ENCODE measurements around the gene CREB3L2.

The CREB3L2 gene

DNA sequence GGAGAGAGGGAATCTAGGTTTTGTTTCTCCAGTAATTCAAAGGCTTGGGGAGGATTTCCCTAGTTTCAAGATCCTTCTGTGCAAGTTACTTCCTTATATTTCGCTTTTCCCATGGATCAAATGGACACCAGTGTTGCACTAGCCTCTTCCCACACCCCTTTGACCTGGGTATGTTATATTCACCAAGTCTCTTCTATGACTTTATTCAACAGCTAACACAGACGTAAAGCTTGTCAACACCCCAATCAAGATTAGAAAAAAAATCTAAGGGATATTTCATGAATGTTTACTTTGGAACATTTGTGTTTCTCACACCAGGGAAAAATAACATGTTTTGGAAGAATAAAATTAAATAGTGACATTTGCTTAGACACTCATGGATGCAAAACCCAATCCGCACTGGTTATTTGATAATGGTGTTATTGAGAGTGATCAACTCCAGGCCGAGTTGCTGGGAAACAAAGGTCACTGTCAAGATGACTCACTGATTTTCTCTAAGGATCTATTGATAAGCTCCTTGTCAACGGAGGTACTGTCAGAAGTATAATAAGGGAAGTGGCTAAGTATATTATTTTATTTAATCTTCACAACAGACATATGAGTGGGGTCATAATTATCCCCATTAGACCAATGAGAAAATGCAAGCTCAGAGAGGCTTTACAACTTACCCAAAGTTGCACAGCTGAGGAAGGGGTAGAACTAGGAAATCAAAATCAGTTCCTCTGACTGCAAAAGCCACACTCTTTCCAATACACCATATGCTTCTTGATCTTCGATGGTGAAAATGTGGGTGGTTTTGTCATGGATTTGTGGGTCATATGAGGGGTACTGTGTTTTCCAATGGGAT is 52.2 kb downstream of the CREB3L2 start:
- no peak for DNase-seq (ENCODE audit: extremely low spot score)
- POLR2A ChIA-PET = no interaction called here
- CTCF ChIA-PET = interaction anchor here (1.0 to 7.3 kb wide), 9 partner anchors 9 to 56 kb away, joined by 3 to 53 read pairs (median 4); no protein-coding TSS in a partner anchor
- TF ChIP-seq, protein P1, sequence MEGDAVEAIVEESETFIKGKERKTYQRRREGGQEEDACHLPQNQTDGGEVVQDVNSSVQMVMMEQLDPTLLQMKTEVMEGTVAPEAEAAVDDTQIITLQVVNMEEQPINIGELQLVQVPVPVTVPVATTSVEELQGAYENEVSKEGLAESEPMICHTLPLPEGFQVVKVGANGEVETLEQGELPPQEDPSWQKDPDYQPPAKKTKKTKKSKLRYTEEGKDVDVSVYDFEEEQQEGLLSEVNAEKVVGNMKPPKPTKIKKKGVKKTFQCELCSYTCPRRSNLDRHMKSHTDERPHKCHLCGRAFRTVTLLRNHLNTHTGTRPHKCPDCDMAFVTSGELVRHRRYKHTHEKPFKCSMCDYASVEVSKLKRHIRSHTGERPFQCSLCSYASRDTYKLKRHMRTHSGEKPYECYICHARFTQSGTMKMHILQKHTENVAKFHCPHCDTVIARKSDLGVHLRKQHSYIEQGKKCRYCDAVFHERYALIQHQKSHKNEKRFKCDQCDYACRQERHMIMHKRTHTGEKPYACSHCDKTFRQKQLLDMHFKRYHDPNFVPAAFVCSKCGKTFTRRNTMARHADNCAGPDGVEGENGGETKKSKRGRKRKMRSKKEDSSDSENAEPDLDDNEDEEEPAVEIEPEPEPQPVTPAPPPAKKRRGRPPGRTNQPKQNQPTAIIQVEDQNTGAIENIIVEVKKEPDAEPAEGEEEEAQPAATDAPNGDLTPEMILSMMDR (IDR thresholded peaks at IDR 0.05; ENCODE audit: control extremely low read depth, extremely low read depth, low read depth, missing control alignments) = no peak

- POLR2A ChIA-PET = no interaction called here
- CTCF ChIA-PET = interaction anchor here (1.1 to 2.1 kb wide), 4 partner anchors 28 to 49 kb away, joined by 3 to 8 read pairs (median 4); no protein-coding TSS in a partner anchor
- TF ChIP-seq, protein P1 (IDR thresholded peaks at IDR 0.05; ENCODE audit: control extremely low read depth, extremely low read depth, low read depth, missing control alignments) = no peak
- DNase-seq (ENCODE audit: extremely low spot score) = no peak
These were observed 53.0 kb downstream of the CREB3L2 start for GRCh38 chr7:137948845-137949330.

- DNase-seq (ENCODE audit: extremely low spot score) = no peak
- ChIA-PET CTCF (interaction anchor here (0.9 to 1.1 kb wide), 2 partner anchors 36 to 48 kb away, joined by 3 to 4 read pairs; no protein-coding TSS in a partner anchor), POLR2A (no interaction called here)
- TF ChIP-seq, protein P1 (IDR thresholded peaks at IDR 0.05; ENCODE audit: control extremely low read depth, extremely low read depth, low read depth, missing control alignments) = no peak
These were observed 53.6 kb downstream of the CREB3L2 start for GRCh38 chr7:137948083-137948844.

DNA sequence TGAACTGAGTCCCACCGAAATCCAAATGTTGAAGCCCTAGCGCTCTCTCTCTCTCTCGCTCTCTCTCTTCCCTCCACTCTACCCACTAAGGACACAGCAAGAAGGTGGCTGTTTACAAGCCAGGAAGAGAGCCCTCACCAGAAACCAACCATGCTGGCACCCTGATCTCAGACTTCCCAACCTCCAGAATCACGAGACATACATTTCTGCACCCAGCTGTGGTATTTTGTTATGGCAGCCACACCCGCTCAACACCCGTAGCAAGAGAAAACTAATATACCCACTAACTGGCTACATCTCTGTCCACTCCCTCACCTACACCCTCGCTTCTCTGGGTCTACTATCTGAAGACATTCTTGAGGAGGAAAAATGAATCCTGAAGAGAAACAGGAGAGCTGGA is 54.8 kb downstream of the CREB3L2 start:
- DNase-seq (ENCODE audit: extremely low spot score) = no peak
- ChIA-PET CTCF (interaction anchor here (1.7 kb wide), 1 partner anchor 32 kb away, joined by 3 read pairs; no protein-coding TSS in a partner anchor), POLR2A (no interaction called here)
- TF ChIP-seq, protein P1 (IDR thresholded peaks at IDR 0.05; ENCODE audit: control extremely low read depth, extremely low read depth, low read depth, missing control alignments) = no peak

- DNase-seq (ENCODE audit: extremely low spot score) = no peak
- ChIA-PET POLR2A (interaction anchor here (0.6 kb wide), 1 partner anchor 521 kb away, joined by 3 read pairs; no protein-coding TSS in a partner anchor), CTCF (interaction anchor here (0.7 to 1.7 kb wide), 3 partner anchors 33 to 274 kb away, joined by 3 to 4 read pairs (median 3); no protein-coding TSS in a partner anchor)
- TF ChIP-seq, protein P1 (IDR thresholded peaks at IDR 0.05; ENCODE audit: control extremely low read depth, extremely low read depth, low read depth, missing control alignments) = no peak
These were observed 55.9 kb downstream of the CREB3L2 start for GRCh38 chr7:137946011-137946410.

DNA sequence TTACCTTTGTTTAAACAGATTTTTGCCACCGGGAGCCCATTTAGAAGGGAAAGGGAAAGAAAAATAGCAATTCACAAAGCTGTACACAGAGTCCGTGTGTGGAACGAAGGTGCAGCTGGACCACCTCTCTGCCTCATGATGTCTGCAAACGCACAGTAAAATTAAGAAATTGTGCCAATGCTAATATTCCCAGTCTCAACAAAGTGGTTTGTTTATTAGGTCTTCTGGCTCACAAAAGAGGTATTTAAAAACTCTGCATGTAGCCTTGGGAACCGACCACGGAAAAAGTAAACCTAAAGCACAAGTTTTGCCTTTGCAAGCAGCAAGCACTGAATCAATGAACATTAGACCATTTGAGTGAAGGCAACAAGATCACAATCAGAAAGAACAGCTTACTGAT is 57.7 kb downstream of the CREB3L2 start:
- ChIA-PET POLR2A (no interaction called here), CTCF (interaction anchor here (0.8 to 8.0 kb wide), 5 partner anchors 9 to 58 kb away, joined by 3 to 53 read pairs (median 4); partner anchors contain the start of gene CREB3L2)
- DNase-seq (ENCODE audit: extremely low spot score) = no peak
- TF ChIP-seq, protein P1 (IDR thresholded peaks at IDR 0.05; ENCODE audit: control extremely low read depth, extremely low read depth, low read depth, missing control alignments) = no peak
